TTC549 (cell line): ENCODE measurements around the gene RASA4B.

Experiments used
- FAIRE-seq: peaks from 2 replicates; lab custom pipeline; 2012; peaks lifted over from hg19 to GRCh38; lab: Jason Lieb, UNC

Gene RASA4B

GRCh38 chr7:102452451-102452850 lies 65.1 kb downstream of the RASA4B start:
- no peak for FAIRE-seq

GRCh38 chr7:102451371-102452054 lies 66.1 kb downstream of the RASA4B start:
- FAIRE-seq: no peak

GRCh38 chr7:102450242-102450641 lies 67.3 kb downstream of the RASA4B start:
- no peak for FAIRE-seq

GRCh38 chr7:102449136-102449535 lies 68.4 kb downstream of the RASA4B start:
- FAIRE-seq: no peak

- no peak for FAIRE-seq
Observed at GRCh38 chr7:102447311-102447710, 70.3 kb downstream of the RASA4B start.

- no peak for FAIRE-seq
Observed at GRCh38 chr7:102446387-102447156, 71.0 kb downstream of the RASA4B start.

- FAIRE-seq: no peak
Observed at GRCh38 chr7:102445674-102446071, 71.9 kb downstream of the RASA4B start.

- no peak for FAIRE-seq
Observed at GRCh38 chr7:102444961-102445673, 72.5 kb downstream of the RASA4B start.

GRCh38 chr7:102439963-102440795 lies 77.4 kb downstream of the RASA4B start:
- no peak for FAIRE-seq

GRCh38 chr7:102436118-102436517 lies 81.5 kb downstream of the RASA4B start:
- no peak for FAIRE-seq

GRCh38 chr7:102434039-102434486 lies 83.5 kb downstream of the RASA4B start:
- FAIRE-seq: no peak

- FAIRE-seq: no peak
Observed at GRCh38 chr7:102433219-102434038, 84.1 kb downstream of the RASA4B start, which contains the start of gene ORAI2. Gene ORAI2, plus strand, starts transcription at chr7:102433575. Its CDS starts 5,382 bp downstream, at chr7:102438957.
